Pancreas (tissue), 10 donors: ENCODE measurements around the gene TMEM207. TPM values are rescaled to one million over a fixed set of nuclear protein-coding genes. Genes with fewer than 3 reads are reported as not detected.
A peak's percentile ranks its signal among the peaks of the same experiment; 100 is the strongest.

ENCODE experiments used
- ATAC-seq, 4 donors: fragments of 200-7000 bp; cut with Tn5 transposase; one replicate each; pipeline versions ENCODE4 v1.8.0 to v1.9.1; 2020; ENCODE audit warnings: mild to moderate bottlenecking in 4 of 4, moderate library complexity in 4 of 4
- DNase-seq, 6 donors: peaks; one replicate each; pipeline ENCODE4 v3.0.0-alpha.2; 2020
- FAIRE-seq: peaks from 2 replicates; lab custom pipeline; 2012; peaks lifted over from hg19 to GRCh38; lab: Jason Lieb, UNC
- H3K27ac ChIP-seq, 4 donors: fragments of 200-600 bp; sonication (generic); 1 replicate in 3 of 4; 2 replicates in 1 of 4; pipeline versions ENCODE4 v1.5.0 to v1.8.0; 2020
- H3K27me3 ChIP-seq, 4 donors: fragments of 200-600 bp; one replicate each; pipeline ENCODE4 v1.8.0; 2021
- H3K36me3 ChIP-seq, 3 donors: fragments of 200-600 bp; sonication (generic) in 1 of 3; one replicate each; pipeline versions ENCODE4 v1.5.0 to v1.8.0; 2020 to 2021
- H3K4me1 ChIP-seq, 3 donors: fragments of 200-600 bp; one replicate each; pipeline ENCODE4 v1.8.0; 2021
- H3K4me3 ChIP-seq, 4 donors: fragments of 200-600 bp; sonication (generic) in 2 of 4; one replicate each; pipeline versions ENCODE4 v1.5.0 to v1.8.0; 2020 to 2021
- H3K9me3 ChIP-seq, 4 donors: fragments of 200-600 bp; one replicate each; pipeline ENCODE4 v1.8.0; 2021
- WGBS, 2 donors: extraction: QIAGEN DNeasy Blood & Tissue Kit; methylation state at CpG; one replicate each; pipeline ENCODE4 v1.1.7; 2013; 5-methylcytosine and 5-hydroxymethylcytosine counted together
- intact Hi-C, 3 donors: fragments of 100-400 bp; cut with DNase I; formaldehyde crosslinking; loops; one replicate each; pipeline versions ENCODE4 v1.11.1 to v1.14.2; 2022
- polyA plus RNA-seq, 2 donors: library from polyadenylated mRNA; stranded (reverse); fragments of 200-250 nt; gene quantifications; one replicate each; pipeline ENCODE4 v1.2.3, GENCODE V29; 2013
- total RNA-seq, 6 donors: library from RNA; stranded (reverse); fragmentation: NEBNext Ultra II Directional in 4 of 6; extraction: Animal tissue kit (Norgen Biotek cat#: 25700) in 4 of 6; gene quantifications; one replicate each; pipeline versions ENCODE4 v1.2.1 to v1.2.4, GENCODE V29; 2021 to 2023
- TF ChIP-seq, protein P1 (sequence below), 4 donors: fragments of 200-600 bp; sonication (generic) in 3 of 4; IDR thresholded peaks; one replicate each; pipeline versions ENCODE4 v1.5.0 to v1.8.0; 2021; ENCODE audit warnings: antibody characterized with exemption in 4 of 4
- donor health status: healthy with polysubstance abuse.
- donor health status: DM: no; HTN: no; CAD: no; lungs with moderate emphysema.
- donor health status: DM: no; HTN: no; CAD: no.
- donor health status: control.
- donor health status: control.
- donor health status: Bipolar disorder and iron deficiency.
- donor health status: DM: yes; HTN: yes; CAD: no.
- donor health status: DM: no; HTN: no; CAD: no.
- donor health status: DM: no; HTN: no; CAD: no.
- donor health status: DM: yes; HTN: yes; CAD: no.

Gene TMEM207
- total and polyA plus RNA-seq, 8 donors: not detected

DNA sequence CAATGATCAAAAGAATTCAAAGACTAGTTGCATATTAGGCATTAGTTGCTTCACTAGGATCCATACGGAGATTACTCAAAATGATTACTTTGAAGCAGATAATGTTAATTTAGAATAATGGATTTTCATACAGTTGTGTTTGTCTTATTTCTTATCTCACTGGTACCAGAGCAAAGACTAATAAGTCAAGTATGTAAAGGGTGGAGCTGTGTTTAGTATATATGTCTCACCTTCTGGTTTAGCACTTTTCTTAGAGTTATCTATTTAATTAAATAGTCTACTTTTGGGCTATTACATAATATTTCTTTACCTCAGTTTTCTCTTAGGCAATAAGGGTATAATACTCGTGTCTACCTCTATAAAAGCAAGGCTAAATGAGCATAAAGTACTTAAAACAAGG is 18.8 kb downstream of the TMEM207 start:
- intact Hi-C loops: no loop called here

GRCh38 chr3:190429681-190430080 is 20.0 kb downstream of the TMEM207 start:
- 87 to 92% methylated on average over 2 of the region's 2 CpGs for WGBS, 2 donors
- H3K4me1 ChIP-seq: no peaks in the 10 kb centered on the region
- intact Hi-C loops: no loop called here

More for the DNA sequence above, 18.8 kb downstream of the TMEM207 start:
- 75% methylated on average over 2 of the region's 2 CpGs for WGBS, 2 donors
- no peak for DNase-seq
- no peak for FAIRE-seq
- TF ChIP-seq, protein P1, sequence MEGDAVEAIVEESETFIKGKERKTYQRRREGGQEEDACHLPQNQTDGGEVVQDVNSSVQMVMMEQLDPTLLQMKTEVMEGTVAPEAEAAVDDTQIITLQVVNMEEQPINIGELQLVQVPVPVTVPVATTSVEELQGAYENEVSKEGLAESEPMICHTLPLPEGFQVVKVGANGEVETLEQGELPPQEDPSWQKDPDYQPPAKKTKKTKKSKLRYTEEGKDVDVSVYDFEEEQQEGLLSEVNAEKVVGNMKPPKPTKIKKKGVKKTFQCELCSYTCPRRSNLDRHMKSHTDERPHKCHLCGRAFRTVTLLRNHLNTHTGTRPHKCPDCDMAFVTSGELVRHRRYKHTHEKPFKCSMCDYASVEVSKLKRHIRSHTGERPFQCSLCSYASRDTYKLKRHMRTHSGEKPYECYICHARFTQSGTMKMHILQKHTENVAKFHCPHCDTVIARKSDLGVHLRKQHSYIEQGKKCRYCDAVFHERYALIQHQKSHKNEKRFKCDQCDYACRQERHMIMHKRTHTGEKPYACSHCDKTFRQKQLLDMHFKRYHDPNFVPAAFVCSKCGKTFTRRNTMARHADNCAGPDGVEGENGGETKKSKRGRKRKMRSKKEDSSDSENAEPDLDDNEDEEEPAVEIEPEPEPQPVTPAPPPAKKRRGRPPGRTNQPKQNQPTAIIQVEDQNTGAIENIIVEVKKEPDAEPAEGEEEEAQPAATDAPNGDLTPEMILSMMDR (IDR thresholded peaks at IDR 0.05): no peak
- Histone ChIP-seq H3K27me3 (no peaks in the 10 kb centered on the region), H3K4me1 (no peaks in the 10 kb centered on the region), H3K36me3 (no peaks in the 10 kb centered on the region), H3K4me3 (no peak overlapping the region), H3K9me3 (no peaks in the 10 kb centered on the region), H3K27ac (no peak overlapping the region)
- no peak for ATAC-seq

DNA sequence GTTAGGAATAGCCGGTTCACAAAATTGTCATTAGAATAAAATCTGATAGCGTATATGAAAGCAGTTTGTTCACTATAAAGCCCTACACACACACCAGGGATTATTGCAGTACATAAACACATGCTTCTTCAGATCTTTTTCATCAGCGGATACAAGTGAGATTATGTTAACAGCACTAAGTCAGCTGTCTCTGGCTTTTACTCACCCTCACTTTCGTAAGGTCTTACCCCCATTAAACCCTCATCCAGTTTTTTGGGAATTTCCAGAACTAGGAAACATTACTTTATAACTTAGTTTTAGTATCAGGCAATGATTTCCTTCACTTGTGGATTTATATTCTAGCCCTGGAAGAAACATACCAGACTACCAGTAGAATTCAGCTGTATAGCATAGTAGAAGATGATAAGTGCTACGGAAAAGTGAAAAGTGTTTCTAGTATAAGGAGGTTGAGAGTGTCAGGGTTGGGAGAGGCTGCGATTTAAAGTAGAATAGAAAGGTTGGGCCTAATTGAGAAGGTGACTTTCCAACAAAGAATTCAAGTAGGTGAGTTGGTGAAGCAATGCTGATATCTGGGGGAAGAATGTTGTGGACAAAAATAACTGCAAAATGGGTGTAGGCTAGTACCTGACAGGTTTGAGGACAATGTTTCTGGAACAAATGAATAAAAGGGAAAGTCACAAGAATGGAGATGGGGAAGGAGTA is 22.7 kb downstream of the TMEM207 start:
- H3K27ac ChIP-seq: no peak overlapping the region
- 79 to 87% methylated on average over 6 of the region's 6 CpGs for WGBS, 2 donors
- H3K4me3 ChIP-seq: no peak overlapping the region
- H3K4me1 ChIP-seq: no peaks in the 10 kb centered on the region
- FAIRE-seq: no peak
- no peak for ATAC-seq
- TF ChIP-seq, protein P1 (IDR thresholded peaks at IDR 0.05): no peak
- H3K9me3 ChIP-seq: no peaks in the 10 kb centered on the region
- intact Hi-C loops: no loop called here
- DNase-seq: no peak
- no peaks in the 10 kb centered on the region for H3K27me3 ChIP-seq
- H3K36me3 ChIP-seq: no peaks in the 10 kb centered on the region

More at GRCh38 chr3:190429681-190430080, 20.0 kb downstream of the TMEM207 start:
- no peak overlapping the region for H3K4me3 ChIP-seq
- H3K36me3 ChIP-seq: no peaks in the 10 kb centered on the region
- H3K27ac ChIP-seq: no peak overlapping the region
- DNase-seq (no peak), FAIRE-seq (no peak), ATAC-seq (no peak)
- H3K27me3 ChIP-seq: no peaks in the 10 kb centered on the region
- H3K9me3 ChIP-seq: no peaks in the 10 kb centered on the region
- TF ChIP-seq, protein P1 (IDR thresholded peaks at IDR 0.05): no peak

DNA sequence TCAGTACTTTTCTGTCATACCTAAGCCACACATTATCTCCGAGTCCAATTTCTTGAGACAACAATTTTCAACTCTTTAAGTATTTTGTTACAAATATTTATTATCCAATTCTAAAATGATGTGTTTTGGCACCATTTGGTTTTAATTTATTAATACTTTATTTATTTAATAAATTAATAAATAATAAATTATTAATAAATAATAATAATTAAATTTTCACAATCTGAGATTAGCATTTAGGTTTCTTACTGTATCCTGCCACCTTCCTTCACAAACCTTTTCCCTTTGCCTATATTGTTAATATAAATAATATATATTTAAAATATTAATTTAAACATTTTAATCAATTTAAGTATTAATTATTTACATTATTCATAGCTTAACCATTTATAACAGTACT is 23.9 kb downstream of the TMEM207 start:
- no peak overlapping the region for H3K27ac ChIP-seq
- DNase-seq (no peak), ATAC-seq (no peak), FAIRE-seq (peak; percentile 69)
- WGBS, 2 donors: 87 to 92% methylated on average over 1 of the region's 1 CpG
- no peaks in the 10 kb centered on the region for H3K27me3 ChIP-seq
- H3K4me1 ChIP-seq: no peaks in the 10 kb centered on the region
- H3K36me3 ChIP-seq: no peaks in the 10 kb centered on the region
- intact Hi-C loops: no loop called here
- no peaks in the 10 kb centered on the region for H3K9me3 ChIP-seq
- no peak overlapping the region for H3K4me3 ChIP-seq
- TF ChIP-seq, protein P1 (IDR thresholded peaks at IDR 0.05): no peak
